HG03025 (cell line): Measurements from ENCODE around the gene ATP9B.

ENCODE experiments used
- ATAC-seq: cut with Tn5 transposase; IDR thresholded peaks from one replicate; pipeline ENCODE4 v1.9.1; 2021; ENCODE audit warnings: mild to moderate bottlenecking, moderate library complexity; ENCODE audit not compliant: unreplicated experiment, low FRiP score

ATP9B gene

GRCh38 chr18:79422022-79422782 lies 353.0 kb downstream of the ATP9B start:
- ATAC-seq = no peak

- ATAC-seq = no peak
These were observed 353.6 kb downstream of the ATP9B start for GRCh38 chr18:79422783-79423165.

- no peak for ATAC-seq
These were observed 354.2 kb downstream of the ATP9B start for GRCh38 chr18:79423211-79424007.

GRCh38 chr18:79424008-79424565 lies 354.9 kb downstream of the ATP9B start:
- no peak for ATAC-seq

GRCh38 chr18:79424880-79425568 lies 355.8 kb downstream of the ATP9B start:
- ATAC-seq = no peak

- no peak for ATAC-seq
These were observed 356.3 kb downstream of the ATP9B start for GRCh38 chr18:79425569-79425886.

GRCh38 chr18:79426376-79427300 lies 357.4 kb downstream of the ATP9B start:
- no peak for ATAC-seq

- ATAC-seq = no peak
These were observed 358.4 kb downstream of the ATP9B start for GRCh38 chr18:79427368-79428225.
